SK-N-SH treated with all-trans-retinoic acid at 6 μM for 48 hours (cell line): Measurements from ENCODE around the gene TPRG1.

ENCODE experiments used
- ATAC-seq: fragments of 200-7000 bp; cut with Tn5 transposase; 3 replicates; pipeline ENCODE4 v1.9.1; 2020; ENCODE audit warnings: mild to moderate bottlenecking, moderate library complexity
- ARNTL ChIP-seq: fragments of 450-650 bp; formaldehyde crosslinking; IDR thresholded peaks from 2 replicates; pipeline ENCODE4 v1.5.0; 2020; ENCODE audit warnings: low read depth, mild to moderate bottlenecking, moderate library complexity, borderline replicate concordance
- BACH2 ChIP-seq: fragments of 250-450 bp; sonication (Bioruptor Pico); IDR thresholded peaks from 2 replicates; pipeline ENCODE4 v1.9.0; 2021; ENCODE audit warnings: mild to moderate bottlenecking, borderline replicate concordance
- CREB5 ChIP-seq: fragments of 250-450 bp; sonication (Bioruptor Pico); IDR thresholded peaks from 2 replicates; pipeline ENCODE4 v1.5.1; 2020; ENCODE audit warnings: low read depth, mild to moderate bottlenecking, moderate library complexity
- CSDC2 ChIP-seq: fragments of 250-450 bp; sonication (Bioruptor Pico); IDR thresholded peaks from 2 replicates; pipeline ENCODE4 v1.5.0; 2020; ENCODE audit warnings: mild to moderate bottlenecking, moderate library complexity
- ESRRG ChIP-seq: fragments of 250-450 bp; sonication (Bioruptor Pico); IDR thresholded peaks from 2 replicates; pipeline ENCODE4 v1.6.1; 2021; ENCODE audit warnings: mild to moderate bottlenecking
- GLIS3 ChIP-seq: fragments of 250-450 bp; sonication (Bioruptor Pico); IDR thresholded peaks from 2 replicates; pipeline ENCODE4 v1.5.0; 2020; ENCODE audit warnings: mild to moderate bottlenecking, moderate library complexity
- ISL1 ChIP-seq: fragments of 250-450 bp; sonication (Bioruptor Pico); IDR thresholded peaks from 2 replicates; pipeline ENCODE4 v2.1.2; 2022; ENCODE audit warnings: mild to moderate bottlenecking, moderate library complexity
- OSR1 ChIP-seq: fragments of 250-450 bp; sonication (Bioruptor Pico); IDR thresholded peaks from 2 replicates; pipeline ENCODE4 v1.8.0; 2022; ENCODE audit warnings: moderate library complexity, mild to moderate bottlenecking, inconsistent platforms
- PATZ1 ChIP-seq: fragments of 250-450 bp; sonication (Bioruptor Pico); IDR thresholded peaks from 2 replicates; pipeline ENCODE4 v1.8.0; 2020; ENCODE audit warnings: mild to moderate bottlenecking, moderate library complexity, borderline replicate concordance
- POU6F1 ChIP-seq: fragments of 250-450 bp; sonication (Bioruptor Pico); IDR thresholded peaks from 2 replicates; pipeline ENCODE4 v1.8.0; 2021; ENCODE audit warnings: low read depth, mild to moderate bottlenecking, moderate library complexity, borderline replicate concordance
- PPARA ChIP-seq: fragments of 250-450 bp; sonication (Bioruptor Pico); IDR thresholded peaks from 2 replicates; pipeline ENCODE4 v1.5.0; 2020; ENCODE audit warnings: mild to moderate bottlenecking, borderline replicate concordance
- RARB ChIP-seq: fragments of 250-450 bp; sonication (Bioruptor Pico); IDR thresholded peaks from 2 replicates; pipeline ENCODE4 v1.8.0; 2021; ENCODE audit warnings: mild to moderate bottlenecking, moderate library complexity
- SNAI2 ChIP-seq: fragments of 250-450 bp; sonication (Bioruptor Pico); IDR thresholded peaks from 2 replicates; pipeline ENCODE4 v1.5.0; 2020; ENCODE audit warnings: mild to moderate bottlenecking, moderate library complexity
- TCF4 ChIP-seq: fragments of 250-450 bp; sonication (Bioruptor Pico); IDR thresholded peaks from 2 replicates; pipeline ENCODE4 v1.8.0; 2021; ENCODE audit warnings: mild to moderate bottlenecking, moderate library complexity, borderline replicate concordance
- TOX ChIP-seq: fragments of 250-450 bp; sonication (Bioruptor Pico); IDR thresholded peaks from 2 replicates; pipeline ENCODE4 v1.8.0; 2021; ENCODE audit warnings: mild to moderate bottlenecking, moderate library complexity, borderline replicate concordance
- ZC3H10 ChIP-seq: fragments of 250-450 bp; sonication (Bioruptor Pico); IDR thresholded peaks from 2 replicates; pipeline ENCODE4 v1.5.1; 2021; ENCODE audit warnings: mild to moderate bottlenecking, moderate library complexity
- ZFP3 ChIP-seq: fragments of 250-450 bp; sonication (Bioruptor Pico); IDR thresholded peaks from 2 replicates; pipeline ENCODE4 v1.5.0; 2020; ENCODE audit warnings: mild to moderate bottlenecking, moderate library complexity
- ZFP30 ChIP-seq: fragments of 450-650 bp; formaldehyde crosslinking; IDR thresholded peaks from 2 replicates; pipeline ENCODE4 v1.5.0; 2022; ENCODE audit warnings: mild to moderate bottlenecking, moderate library complexity
- ZNF565 ChIP-seq: fragments of 450-650 bp; formaldehyde crosslinking; conservative IDR thresholded peaks from 2 replicates; pipeline ENCODE4 v1.5.0; 2020; ENCODE audit warnings: low read depth, mild to moderate bottlenecking, moderate library complexity
- ZNF70 ChIP-seq: fragments of 450-650 bp; formaldehyde crosslinking; IDR thresholded peaks from 2 replicates; pipeline ENCODE4 v1.5.0; 2020; ENCODE audit warnings: mild to moderate bottlenecking, moderate library complexity
- ZNF8 ChIP-seq: fragments of 450-650 bp; formaldehyde crosslinking; IDR thresholded peaks from 2 replicates; pipeline ENCODE4 v1.5.0; 2020; ENCODE audit warnings: mild to moderate bottlenecking, moderate library complexity
- TF ChIP-seq, protein P1 (sequence below): fragments of 250-450 bp; sonication (Bioruptor Pico); IDR thresholded peaks from 2 replicates; pipeline ENCODE4 v1.5.1; 2021; ENCODE audit warnings: mild to moderate bottlenecking, moderate library complexity

The TPRG1 gene

DNA sequence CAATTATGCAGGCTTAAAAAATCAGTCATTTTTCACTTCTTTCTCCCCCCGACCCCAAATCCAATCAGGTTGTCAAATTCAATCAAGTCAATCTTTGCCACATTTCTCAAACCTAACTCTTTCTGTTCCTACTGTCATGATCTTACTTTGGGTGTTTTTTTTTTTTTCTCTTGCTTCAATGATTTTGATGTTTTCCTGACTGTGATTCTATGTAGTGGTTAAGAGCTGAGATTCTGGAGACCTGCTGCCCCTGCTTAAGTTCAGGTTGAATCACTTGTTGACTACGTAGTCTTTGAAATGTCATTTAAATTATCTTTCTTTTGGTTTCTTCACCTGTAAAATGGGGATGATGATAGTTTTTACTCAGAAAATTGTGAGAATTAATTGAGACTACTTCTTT lies 117.5 kb downstream of the TPRG1 start:
- ATAC-seq: no peak
- no peak for TF ChIP-seq PATZ1 (CRISPR knock-in tag)
- TF ChIP-seq PPARA (CRISPR knock-in tag): no peak
- no peak for TF ChIP-seq RARB (CRISPR knock-in tag)
- no peak for TF ChIP-seq ZNF565 (CRISPR knock-in tag)
- no peak for TF ChIP-seq OSR1 (CRISPR knock-in tag)
- TF ChIP-seq GLIS3 (CRISPR knock-in tag): no peak
- no peak for TF ChIP-seq BACH2 (CRISPR knock-in tag)
- no peak for TF ChIP-seq ZC3H10
- TF ChIP-seq POU6F1: no peak
- no peak for TF ChIP-seq TOX (CRISPR knock-in tag)
- no peak for TF ChIP-seq SNAI2 (CRISPR knock-in tag)
- no peak for TF ChIP-seq TCF4
- no peak for TF ChIP-seq ZNF8 (CRISPR knock-in tag)
- no peak for TF ChIP-seq ESRRG (CRISPR knock-in tag)
- TF ChIP-seq ARNTL (CRISPR knock-in tag): no peak
- TF ChIP-seq ZFP30 (CRISPR knock-in tag): no peak
- no peak for TF ChIP-seq CSDC2 (CRISPR knock-in tag)
- TF ChIP-seq, all 23 proteins: peak for 0

GRCh38 chr3:189292667-189293484 lies 121.1 kb downstream of the TPRG1 start:
- ATAC-seq: no peak
- TF ChIP-seq OSR1 (CRISPR knock-in tag): no peak
- TF ChIP-seq ZC3H10: no peak
- TF ChIP-seq ZFP30 (CRISPR knock-in tag): no peak
- no peak for TF ChIP-seq CREB5 (CRISPR knock-in tag)
- TF ChIP-seq PPARA (CRISPR knock-in tag): no peak
- TF ChIP-seq ZNF70 (CRISPR knock-in tag): no peak
- TF ChIP-seq ARNTL (CRISPR knock-in tag): no peak
- no peak for TF ChIP-seq RARB (CRISPR knock-in tag)
- TF ChIP-seq TCF4: no peak
- no peak for TF ChIP-seq PATZ1 (CRISPR knock-in tag)
- TF ChIP-seq ZNF565 (CRISPR knock-in tag): no peak
- TF ChIP-seq, protein P1, sequence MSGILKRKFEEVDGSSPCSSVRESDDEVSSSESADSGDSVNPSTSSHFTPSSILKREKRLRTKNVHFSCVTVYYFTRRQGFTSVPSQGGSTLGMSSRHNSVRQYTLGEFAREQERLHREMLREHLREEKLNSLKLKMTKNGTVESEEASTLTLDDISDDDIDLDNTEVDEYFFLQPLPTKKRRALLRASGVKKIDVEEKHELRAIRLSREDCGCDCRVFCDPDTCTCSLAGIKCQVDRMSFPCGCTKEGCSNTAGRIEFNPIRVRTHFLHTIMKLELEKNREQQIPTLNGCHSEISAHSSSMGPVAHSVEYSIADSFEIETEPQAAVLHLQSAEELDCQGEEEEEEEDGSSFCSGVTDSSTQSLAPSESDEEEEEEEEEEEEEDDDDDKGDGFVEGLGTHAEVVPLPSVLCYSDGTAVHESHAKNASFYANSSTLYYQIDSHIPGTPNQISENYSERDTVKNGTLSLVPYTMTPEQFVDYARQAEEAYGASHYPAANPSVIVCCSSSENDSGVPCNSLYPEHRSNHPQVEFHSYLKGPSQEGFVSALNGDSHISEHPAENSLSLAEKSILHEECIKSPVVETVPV (CRISPR knock-in tag): no peak
- no peak for TF ChIP-seq ISL1 (CRISPR knock-in tag)
- no peak for TF ChIP-seq CSDC2 (CRISPR knock-in tag)
- TF ChIP-seq, all 23 proteins: peak for 0

DNA sequence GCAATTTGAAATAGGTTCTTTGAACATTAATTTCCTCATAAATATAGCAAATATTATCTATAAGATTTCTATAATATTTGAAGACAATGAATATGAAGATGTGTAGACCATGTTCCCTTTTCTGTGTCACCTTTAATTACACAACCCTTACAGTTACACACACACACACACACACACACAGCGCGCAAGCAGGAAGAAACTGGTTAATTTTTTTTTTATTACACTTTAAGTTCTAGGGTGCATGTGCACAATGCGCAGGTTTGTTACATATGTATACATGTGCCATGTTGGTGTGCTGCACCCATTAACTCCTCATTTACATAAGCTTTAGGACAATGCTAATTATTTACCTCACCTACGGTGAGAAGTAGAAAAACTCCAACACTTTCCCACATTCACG lies 122.9 kb downstream of the TPRG1 start:
- no peak for ATAC-seq
- TF ChIP-seq ZC3H10: no peak
- no peak for TF ChIP-seq OSR1 (CRISPR knock-in tag)
- no peak for TF ChIP-seq CREB5 (CRISPR knock-in tag)
- TF ChIP-seq ZFP30 (CRISPR knock-in tag): no peak
- TF ChIP-seq POU6F1: no peak
- TF ChIP-seq ZNF8 (CRISPR knock-in tag): no peak
- TF ChIP-seq ZNF70 (CRISPR knock-in tag): no peak
- no peak for TF ChIP-seq TCF4
- TF ChIP-seq ISL1 (CRISPR knock-in tag): no peak
- TF ChIP-seq TOX (CRISPR knock-in tag): no peak
- TF ChIP-seq BACH2 (CRISPR knock-in tag): no peak
- no peak for TF ChIP-seq PATZ1 (CRISPR knock-in tag)
- TF ChIP-seq SNAI2 (CRISPR knock-in tag): no peak
- TF ChIP-seq ZFP3 (CRISPR knock-in tag): no peak
